H1 (cell line): ENCODE results near the gene PTPRD. TPM values are rescaled to one million over a fixed set of nuclear protein-coding genes. Genes with fewer than 3 reads are reported as not detected.
"Not testable (repeated sequence)": the region's sequence is repeated elsewhere in the genome, so short reads cannot be mapped to it uniquely, and the experiment has no call there.

Source experiments
- CTCF ChIA-PET: fragments of 300-600 bp; sonication (Branson Sonifier 250); formaldehyde crosslinking; loops from one replicate; lab custom pipeline; 2021; ENCODE audit not compliant: partially characterized antibody; lab: Charles Lee
- POLR2A ChIA-PET: fragments of 300-600 bp; sonication (Branson Sonifier 250); formaldehyde crosslinking; loops from one replicate; lab custom pipeline; 2021; ENCODE audit warnings: inconsistent platforms; ENCODE audit not compliant: partially characterized antibody; lab: Charles Lee
- DNase-seq, 2 experiments: peaks; one replicate each; pipeline versions ENCODE4 v3.0.0 to v3.0.0-alpha.2; 2010 to 2022; ENCODE audit warnings: low spot score in 2 of 2, low read depth in 1 of 2, mixed read lengths in 1 of 2
- FAIRE-seq: peaks from 2 replicates; lab custom pipeline; 2011; peaks lifted over from hg19 to GRCh38; lab: Jason Lieb, UNC
- H2AFZ ChIP-seq: 2 replicates; pipeline ENCODE4 v1.8.1; 2012; ENCODE audit warnings: low read length, inconsistent platforms
- H2AK5ac ChIP-seq: 2 replicates; pipeline ENCODE4 v1.6.1; 2013; ENCODE audit warnings: low read depth, low read length
- H2BK120ac ChIP-seq: replicated peaks from 2 replicates; pipeline ENCODE3; 2013; ENCODE audit warnings: low read depth, low read length, inconsistent platforms
- H2BK12ac ChIP-seq: 2 replicates; pipeline ENCODE4 v1.6.1; 2013; ENCODE audit warnings: low read depth, low read length
- H2BK15ac ChIP-seq: 2 replicates; pipeline ENCODE4 v1.6.1; 2013; ENCODE audit warnings: low read length
- H2BK20ac ChIP-seq: 2 replicates; pipeline ENCODE4 v1.6.1; 2013; ENCODE audit warnings: low read length
- H2BK5ac ChIP-seq: 2 replicates; pipeline ENCODE4 v1.6.1; 2013; ENCODE audit warnings: low read depth, low read length
- H3K14ac ChIP-seq: 2 replicates; pipeline ENCODE4 v1.6.1; 2013; ENCODE audit warnings: inconsistent platforms; ENCODE audit not compliant: insufficient read length
- H3K18ac ChIP-seq: 2 replicates; pipeline ENCODE4 v1.6.1; 2013; ENCODE audit warnings: low read length; ENCODE audit errors: extremely low read depth
- H3K23ac ChIP-seq: 2 replicates; pipeline ENCODE4 v1.6.1; 2013; ENCODE audit warnings: inconsistent platforms; ENCODE audit not compliant: insufficient read length
- H3K23me2 ChIP-seq: 2 replicates; pipeline ENCODE4 v1.6.1; 2013; ENCODE audit warnings: low read depth, low read length
- H3K27ac ChIP-seq: 2 replicates; pipeline ENCODE4 v1.6.1; 2011; ENCODE audit warnings: low read depth, low read length, inconsistent platforms
- H3K27me3 ChIP-seq, 4 experiments: replicated peaks in 1 of 4; 1 replicate in 1 of 4; 2 replicates in 3 of 4; pipeline versions ENCODE4 v1.6.1 to v1.8.1; 2011 to 2013; ENCODE audit warnings: low read length in 3 of 4, mild to moderate bottlenecking in 3 of 4, inconsistent platforms in 2 of 4, mixed read lengths in 2 of 4, moderate library complexity in 1 of 4; ENCODE audit not compliant: control insufficient read depth in 3 of 4, insufficient read depth in 3 of 4; ENCODE audit errors: extremely low read depth in 1 of 4
- H3K36me3 ChIP-seq, 4 experiments: 2 replicates each; pipeline versions ENCODE4 v1.6.1 to v1.8.1; 2011 to 2013; ENCODE audit warnings: mild to moderate bottlenecking in 4 of 4, low read length in 3 of 4, moderate library complexity in 2 of 4, control low read depth in 1 of 4, inconsistent platforms in 1 of 4; ENCODE audit not compliant: insufficient read depth in 4 of 4, control insufficient read depth in 2 of 4
- H3K4ac ChIP-seq: replicated peaks from 2 replicates; pipeline ENCODE3; 2013; ENCODE audit warnings: low read length, low read depth, mixed read lengths, inconsistent platforms; ENCODE audit not compliant: insufficient read length
- H3K4me1 ChIP-seq, 4 experiments: replicated peaks in 1 of 4; 1 replicate in 1 of 4; 2 replicates in 3 of 4; pipeline versions ENCODE4 v1.6.1 to v1.8.1; 2011 to 2013; ENCODE audit warnings: low read length in 3 of 4, inconsistent platforms in 2 of 4, mixed read lengths in 1 of 4; ENCODE audit not compliant: insufficient read depth in 4 of 4, control insufficient read depth in 3 of 4
- H3K4me2 ChIP-seq, 2 experiments: 2 replicates each; pipeline versions ENCODE4 v1.6.1 to v1.8.1; 2011 to 2013; ENCODE audit warnings: low read depth in 2 of 2, low read length in 2 of 2, control low read depth in 1 of 2, inconsistent platforms in 1 of 2, mild to moderate bottlenecking in 1 of 2; ENCODE audit not compliant: insufficient read depth in 1 of 2
- H3K4me3 ChIP-seq, 4 experiments: fragments of 200-600, 300-600 bp in 1 of 4; sonication (generic), shearing (Covaris generic), sonication (Bioruptor Twin) in 1 of 4; 2 replicates each; pipeline versions ENCODE4 v1.5.1 to v1.8.1; 2011 to 2016; ENCODE audit warnings: low read length in 4 of 4, low read depth in 3 of 4, control low read depth in 2 of 4, inconsistent platforms in 2 of 4, mild to moderate bottlenecking in 2 of 4, mixed read lengths in 1 of 4, moderate library complexity in 1 of 4; ENCODE audit not compliant: insufficient read depth in 2 of 4; ENCODE audit errors: extremely low read depth in 1 of 4
- H3K56ac ChIP-seq: replicated peaks from 2 replicates; pipeline ENCODE3; 2013; ENCODE audit warnings: low read depth, mild to moderate bottlenecking, mixed read lengths, low read length, inconsistent platforms; ENCODE audit not compliant: insufficient read length
- H3K79me1 ChIP-seq: 2 replicates; pipeline ENCODE4 v1.6.1; 2013; ENCODE audit warnings: low read depth, low read length, control low read depth
- H3K79me2 ChIP-seq, 2 experiments: 2 replicates each; pipeline versions ENCODE4 v1.6.1 to v1.8.1; 2012 to 2013; ENCODE audit warnings: low read length in 2 of 2, mild to moderate bottlenecking in 2 of 2, inconsistent platforms in 1 of 2; ENCODE audit not compliant: insufficient read depth in 2 of 2, control insufficient read depth in 1 of 2
- H3K9ac ChIP-seq, 4 experiments: replicated peaks in 1 of 4; 1 replicate in 1 of 4; 2 replicates in 3 of 4; pipeline versions ENCODE4 v1.6.1 to v1.8.1; 2011 to 2013; ENCODE audit warnings: low read depth in 3 of 4, low read length in 3 of 4, control low read depth in 2 of 4, mild to moderate bottlenecking in 2 of 4, moderate library complexity in 2 of 4, inconsistent platforms in 1 of 4; ENCODE audit errors: extremely low read depth in 1 of 4
- H3K9me3 ChIP-seq, 2 experiments: 2 replicates each; pipeline versions ENCODE4 v1.6.1 to v1.8.1; 2012 to 2013; ENCODE audit warnings: mild to moderate bottlenecking in 2 of 2, moderate library complexity in 2 of 2, control low read depth in 1 of 2, inconsistent platforms in 1 of 2, low read depth in 1 of 2, low read length in 1 of 2, mixed read lengths in 1 of 2; ENCODE audit not compliant: insufficient read depth in 2 of 2
- H4K20me1 ChIP-seq, 2 experiments: replicated peaks in 1 of 2; 2 replicates each; pipeline versions ENCODE3 to v1.8.1; 2011 to 2013; ENCODE audit warnings: inconsistent platforms in 2 of 2, low read length in 2 of 2, mild to moderate bottlenecking in 1 of 2; ENCODE audit not compliant: insufficient read depth in 2 of 2, control insufficient read depth in 1 of 2
- H4K5ac ChIP-seq: 2 replicates; pipeline ENCODE4 v1.6.1; 2013; ENCODE audit warnings: low read length, low read depth, mixed read lengths, inconsistent platforms; ENCODE audit not compliant: insufficient read length
- H4K8ac ChIP-seq: 2 replicates; pipeline ENCODE4 v1.8.0; 2013; ENCODE audit warnings: mild to moderate bottlenecking, moderate library complexity, low read length, inconsistent platforms; ENCODE audit not compliant: insufficient read depth; ENCODE audit errors: extremely low read depth
- H4K91ac ChIP-seq: replicated peaks from 2 replicates; pipeline ENCODE3; 2013; ENCODE audit warnings: low read length, mixed read lengths, inconsistent platforms; ENCODE audit not compliant: insufficient read length
- WGBS, 2 experiments: shearing (Covaris generic) in 1 of 2; methylation state at CpG; one replicate each; pipeline versions ENCODE4 v1.1.6 to v1.1.7; 2013 to 2015; ENCODE audit warnings: low lambda C conversion rate in 2 of 2, mixed read lengths in 2 of 2, inconsistent platforms in 1 of 2, low coverage in 1 of 2, missing lambda C conversion rate in 1 of 2; ENCODE audit not compliant: insufficient replicate concordance in 2 of 2, insufficient coverage in 1 of 2, insufficient read length in 1 of 2; ENCODE audit errors: extremely low coverage in 1 of 2, missing lambda C conversion rate in 1 of 2; 5-methylcytosine and 5-hydroxymethylcytosine counted together
- polyA plus RNA-seq, 7 experiments: library from polyadenylated mRNA; depleted of rRNA in 3 of 7; stranded (reverse) in 5 of 7; unstranded in 2 of 7; fragments of >200 nt in 5 of 7; fragments of 200-250 nt in 2 of 7; gene quantifications; 1 replicate in 5 of 7; 2 replicates in 1 of 7; 4 replicates in 1 of 7; pipeline versions ENCODE4 v1.2.1 to v1.2.3, GENCODE V29; 2011 to 2013; ENCODE audit warnings: missing spikeins in 2 of 7, mixed read lengths in 2 of 7
- total RNA-seq: library from RNA; stranded (reverse); fragmentation: NEBNext Ultra II Directional; extraction: Animal tissue kit (Norgen Biotek cat#: 25700); gene quantifications from 2 replicates; pipeline ENCODE4 v1.2.1, GENCODE V29; 2021

Gene PTPRD
- total and polyA plus RNA-seq, 2 of the 8 experiments (the other 6 are each of a cell fraction or from before 2014, with no cell fraction given): 17.2 to 77.0 TPM

GRCh38 chr9:9426454-9426853, 1186.3 kb downstream of the PTPRD start:
- H4K8ac ChIP-seq, H2BK5ac ChIP-seq, H3K9me3 ChIP-seq, DNase-seq, H3K4me3 ChIP-seq, H4K20me1 ChIP-seq, H3K4me2 ChIP-seq, H4K5ac ChIP-seq, FAIRE-seq, H3K27me3 ChIP-seq, H3K4me1 ChIP-seq, H3K36me3 ChIP-seq, H2AFZ ChIP-seq, H4K91ac ChIP-seq, H3K23me2 ChIP-seq, H3K79me2 ChIP-seq, H3K56ac ChIP-seq, CTCF ChIA-PET, H2BK12ac ChIP-seq, H3K79me1 ChIP-seq, H3K27ac ChIP-seq, H3K23ac ChIP-seq, H3K14ac ChIP-seq, H3K9ac ChIP-seq, H2AK5ac ChIP-seq, H2BK120ac ChIP-seq, H2BK20ac ChIP-seq, H3K4ac ChIP-seq, H2BK15ac ChIP-seq, POLR2A ChIA-PET, H3K18ac ChIP-seq: not testable (repeated sequence)
- 90% methylated on average over 10 of the region's 10 CpGs; no CpG with 5 or more reads in 1 of the 2 experiments for WGBS, 2 experiments
